GM12872 (cell line): Measurements from ENCODE around the gene KCNRG.

Experiments
- CTCF ChIP-seq: IDR thresholded peaks from 3 replicates; pipeline ENCODE4 v1.5.1; 2011; ENCODE audit warnings: low read depth, mild to moderate bottlenecking, low read length, moderate library complexity; ENCODE audit not compliant: insufficient read depth

The KCNRG gene

DNA sequence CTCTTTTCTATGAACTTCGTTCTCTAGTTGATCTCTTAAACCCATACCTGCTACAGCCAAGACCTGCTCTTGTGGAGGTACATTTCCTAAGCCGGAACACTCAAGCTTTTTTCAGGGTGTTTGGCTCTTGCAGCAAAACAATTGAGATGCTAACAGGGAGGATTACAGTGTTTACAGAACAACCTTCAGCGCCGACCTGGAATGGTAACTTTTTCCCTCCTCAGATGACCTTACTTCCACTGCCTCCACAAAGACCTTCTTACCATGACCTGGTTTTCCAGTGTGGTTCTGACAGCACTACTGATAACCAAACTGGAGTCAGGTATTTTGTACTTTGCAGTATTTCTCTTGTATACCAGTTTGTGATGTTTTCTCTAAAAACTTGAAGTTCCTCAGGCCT is 506 bp downstream of the KCNRG start:
- TF ChIP-seq CTCF = no peak

DNA sequence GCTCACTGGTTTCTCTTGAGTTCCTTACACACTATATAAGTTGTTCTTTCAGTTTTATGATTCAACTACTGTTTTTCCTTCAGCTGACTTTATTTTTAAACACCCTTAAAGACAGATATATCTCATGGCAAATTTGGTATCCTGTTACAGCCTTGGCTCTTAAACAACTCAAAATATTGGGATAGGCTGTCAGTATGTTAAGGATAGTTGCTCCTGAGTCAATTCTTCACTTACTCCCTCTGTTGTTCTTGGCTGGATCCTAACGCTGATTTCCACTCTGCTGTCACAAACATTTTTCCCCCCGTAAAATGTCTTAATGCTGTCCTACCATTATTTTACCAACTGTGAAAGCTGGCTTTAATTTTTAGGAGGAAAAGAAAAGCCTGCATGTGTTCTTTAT is 1.2 kb downstream of the KCNRG start:
- no peak for TF ChIP-seq CTCF

DNA sequence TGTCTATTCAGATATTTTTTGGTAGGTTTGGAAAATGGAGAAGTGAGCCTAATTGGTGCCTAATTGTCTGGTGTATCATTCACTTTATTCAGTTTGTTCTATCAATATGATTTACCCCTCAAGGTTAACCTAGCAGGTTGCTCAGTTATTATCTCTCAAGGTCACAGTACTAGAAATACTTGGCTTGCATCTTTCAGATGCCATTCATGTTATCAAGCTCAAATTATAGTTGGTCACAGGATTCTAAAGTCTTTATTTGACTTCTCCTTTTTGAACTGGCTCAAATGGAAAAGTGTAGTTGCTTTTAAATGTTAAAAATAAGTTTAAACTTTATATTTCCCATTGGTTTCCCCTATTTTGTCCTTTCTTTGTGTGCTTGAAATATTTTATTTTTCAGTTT is 2.6 kb downstream of the KCNRG start:
- no peak for TF ChIP-seq CTCF

DNA sequence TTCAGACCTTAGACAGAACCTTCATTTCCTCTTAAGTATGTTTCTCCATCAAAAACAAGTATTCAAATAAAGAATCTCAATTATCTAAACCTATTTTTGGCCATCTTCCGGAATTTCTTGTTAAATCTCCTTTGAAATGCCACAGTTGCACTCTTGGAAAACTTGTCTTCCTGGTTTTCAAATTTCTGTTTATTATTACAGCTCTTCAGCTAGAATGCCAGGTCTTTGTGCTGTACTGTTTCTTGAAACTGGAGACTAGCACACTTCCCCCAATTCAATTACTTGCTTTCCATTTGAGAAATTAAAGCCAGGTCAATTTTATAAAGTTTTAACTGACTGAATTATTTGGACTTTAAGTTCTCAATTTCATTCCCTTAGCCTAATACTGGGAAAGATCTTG is 10.2 kb downstream of the KCNRG start:
- TF ChIP-seq CTCF = no peak

GRCh38 chr13:50026788-50027473 is 11.7 kb downstream of the KCNRG start:
- TF ChIP-seq CTCF = no peak

GRCh38 chr13:50030315-50030714 is 15.1 kb downstream of the KCNRG start:
- no peak for TF ChIP-seq CTCF

DNA sequence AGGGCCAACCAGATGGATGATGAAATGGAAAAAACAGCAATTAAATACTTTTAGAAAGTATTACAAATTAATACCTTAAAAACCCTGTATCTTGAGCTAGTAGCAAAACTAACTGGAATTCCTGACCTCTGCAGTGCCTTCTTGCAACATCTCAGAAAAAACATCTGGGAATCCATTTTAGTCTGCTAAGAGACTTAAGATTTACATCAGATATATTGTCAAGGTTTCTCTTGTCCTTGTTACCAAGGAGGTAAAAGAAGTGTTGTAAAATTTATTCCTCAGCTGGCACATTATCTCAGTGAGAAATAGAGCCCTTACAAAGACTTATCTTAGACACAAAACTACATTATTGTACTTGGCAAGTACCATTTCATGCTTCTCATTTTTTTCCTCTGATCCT is 18.5 kb downstream of the KCNRG start:
- no peak for TF ChIP-seq CTCF
